IMR-90 (cell line): ENCODE data around the gene SCN8A.

Experiments
- BHLHE40 ChIP-seq: fragments of 150-350 bp; IDR thresholded peaks from 2 replicates; pipeline ENCODE4 v1.6.1; 2016; ENCODE audit warnings: mild to moderate bottlenecking, low read depth, low read length
- CEBPB ChIP-seq: IDR thresholded peaks from 2 replicates; pipeline ENCODE4 v1.6.1; 2012; ENCODE audit warnings: low read depth, low read length, improper control_type of control experiment
- CHD1 ChIP-seq: IDR thresholded peaks from 2 replicates; pipeline ENCODE4 v1.6.1; 2012; ENCODE audit warnings: low read depth, low read length, improper control_type of control experiment
- CTCF ChIP-seq: conservative IDR thresholded peaks from 2 replicates; pipeline ENCODE4 v1.5.1; 2012; ENCODE audit warnings: mild to moderate bottlenecking, low read depth, low read length, improper control_type of control experiment
- MAFK ChIP-seq: IDR thresholded peaks from 2 replicates; pipeline ENCODE4 v1.6.1; 2012; ENCODE audit warnings: low read depth, low read length, improper control_type of control experiment
- MXI1 ChIP-seq: IDR thresholded peaks from 2 replicates; pipeline ENCODE4 v1.6.1; 2012; ENCODE audit warnings: low read depth, mild to moderate bottlenecking, low read length, moderate library complexity, borderline replicate concordance
- NFE2L2 ChIP-seq: fragments of 150-350 bp; IDR thresholded peaks from 2 replicates; pipeline ENCODE4 v1.6.1; 2016; ENCODE audit warnings: low read depth, mild to moderate bottlenecking, low read length
- POLR2A ChIP-seq: IDR thresholded peaks from 2 replicates; pipeline ENCODE4 v1.6.1; 2012; ENCODE audit warnings: mild to moderate bottlenecking, low read depth, low read length
- RAD21 ChIP-seq: IDR thresholded peaks from 2 replicates; pipeline ENCODE4 v1.6.1; 2012; ENCODE audit warnings: low read length, improper control_type of control experiment
- RFX5 ChIP-seq: IDR thresholded peaks from 2 replicates; pipeline ENCODE4 v1.8.0; 2012; ENCODE audit warnings: low read depth, mild to moderate bottlenecking, low read length, moderate library complexity

DNA sequence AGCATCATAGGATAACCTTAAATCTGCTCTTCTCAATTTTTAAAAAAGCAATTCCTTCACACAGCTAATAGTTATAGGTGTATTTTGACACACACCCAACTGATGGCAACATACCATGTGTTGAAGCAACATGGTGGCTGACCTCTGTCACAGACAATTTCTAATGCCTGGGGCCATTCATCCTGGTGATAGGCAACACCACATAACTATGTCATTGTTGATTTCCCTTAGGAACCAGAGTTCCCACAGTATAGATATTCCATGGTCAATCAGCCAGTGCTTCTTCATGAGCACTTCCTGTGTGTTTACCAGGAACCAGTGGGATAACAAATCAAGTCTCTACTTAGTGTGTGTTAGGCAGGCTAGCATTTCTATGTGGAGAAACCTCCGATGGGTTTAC lies 169.2 kb downstream of the SCN8A start:
- TF ChIP-seq CTCF (no peak), POLR2A (no peak), MXI1 (no peak), RFX5 (no peak), RAD21 (no peak), MAFK (no peak), NFE2L2 (no peak), BHLHE40 (no peak), CHD1 (no peak), CEBPB (no peak)
